ENCODE results near the gene LCE1D. TPM values are rescaled to one million over a fixed set of nuclear protein-coding genes. Genes with fewer than 3 reads are reported as not detected.

Gene LCE1D
- total and polyA plus RNA-seq, 2 experiments from 2014 or later, result not detected

GRCh38 chr1:152757747-152758146 lies 38.8 kb upstream of the LCE1D start, which contains the start of gene KPRP:
KPRP (plus strand) TSS chr1:152758025; CDS start chr1:152759589, 1,564 bp downstream.
- Histone ChIP-seq H3K36me3 (no peaks in the 10 kb centered on the region), H3K4me1 (ENCODE audit: low read depth) (no peaks in the 10 kb centered on the region), H3K4me3 (no peak within 1 kb of the TSS), H3K9me3 (ENCODE audit: low read depth) (no peaks in the 10 kb centered on the region), H3K27me3 (no peaks in the 10 kb centered on the region), H3K27ac (no peak within 1 kb of the TSS)
- TF ChIP-seq CTCF (IDR thresholded peaks at IDR 0.05; ENCODE audit: low read depth, low read length), result no peak
- no peak for DNase-seq (ENCODE audit: low read depth in 1 of 2, low spot score in 1 of 2)

DNA sequence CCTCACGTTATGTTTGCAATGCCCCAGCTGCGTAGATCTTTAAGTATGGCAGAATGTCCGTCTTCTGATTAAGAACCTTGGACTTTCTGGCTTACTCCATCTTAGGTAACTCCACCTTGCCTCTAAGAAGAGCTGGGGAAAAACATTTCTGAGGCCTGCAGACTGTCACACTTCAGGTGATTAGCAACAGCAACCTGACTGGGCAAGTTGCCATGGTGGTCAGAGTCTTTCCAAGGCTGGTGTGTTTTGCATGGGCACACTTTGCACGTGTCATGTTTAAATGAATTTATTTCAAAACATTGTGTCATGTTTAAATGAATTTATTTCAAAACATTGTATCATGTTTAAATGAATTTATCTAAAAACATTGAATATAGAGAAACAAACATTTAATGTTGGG lies 37.9 kb upstream of the LCE1D start:
- no peaks in the 10 kb centered on the region for H3K4me1 ChIP-seq (ENCODE audit: low read depth)
- H3K9me3 ChIP-seq (ENCODE audit: low read depth), result no peaks in the 10 kb centered on the region
- no peaks in the 10 kb centered on the region for H3K36me3 ChIP-seq
- no peak for TF ChIP-seq CTCF (IDR thresholded peaks at IDR 0.05; ENCODE audit: low read depth, low read length)
- no peak overlapping the region for H3K27ac ChIP-seq
- H3K27me3 ChIP-seq, result no peaks in the 10 kb centered on the region
- no peak for DNase-seq (ENCODE audit: low read depth in 1 of 2, low spot score in 1 of 2)
- no peak overlapping the region for H3K4me3 ChIP-seq

GRCh38 chr1:152759453-152760173 lies 36.9 kb upstream of the LCE1D start:
- TF ChIP-seq CTCF (IDR thresholded peaks at IDR 0.05; ENCODE audit: low read depth, low read length), result no peak
- H3K9me3 ChIP-seq (ENCODE audit: low read depth), result no peaks in the 10 kb centered on the region
- DNase-seq (ENCODE audit: low read depth in 1 of 2, low spot score in 1 of 2), result no peak
- no peaks in the 10 kb centered on the region for H3K4me1 ChIP-seq (ENCODE audit: low read depth)
- no peaks in the 10 kb centered on the region for H3K36me3 ChIP-seq
- H3K27me3 ChIP-seq, result no peaks in the 10 kb centered on the region
- no peak overlapping the region for H3K4me3 ChIP-seq
- H3K27ac ChIP-seq, result no peak overlapping the region

DNA sequence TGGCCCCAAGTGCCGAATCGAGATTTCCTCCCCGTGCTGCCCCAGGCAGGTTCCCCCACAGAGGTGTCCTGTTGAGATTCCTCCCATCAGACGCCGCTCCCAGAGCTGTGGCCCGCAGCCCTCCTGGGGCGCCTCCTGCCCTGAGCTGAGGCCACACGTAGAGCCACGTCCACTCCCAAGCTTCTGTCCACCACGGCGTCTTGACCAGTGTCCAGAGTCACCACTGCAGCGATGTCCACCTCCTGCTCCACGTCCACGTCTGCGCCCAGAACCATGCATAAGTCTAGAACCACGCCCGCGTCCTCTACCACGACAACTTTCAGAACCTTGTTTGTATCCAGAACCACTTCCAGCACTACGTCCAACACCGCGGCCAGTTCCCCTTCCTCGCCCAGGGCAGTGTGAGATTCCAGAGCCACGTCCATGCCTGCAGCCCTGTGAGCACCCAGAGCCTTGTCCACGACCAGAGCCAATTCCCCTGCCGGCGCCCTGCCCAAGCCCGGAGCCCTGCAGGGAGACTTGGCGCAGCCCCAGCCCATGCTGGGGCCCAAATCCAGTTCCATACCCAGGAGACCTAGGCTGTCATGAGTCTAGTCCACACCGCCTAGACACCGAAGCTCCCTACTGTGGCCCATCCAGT lies 35.9 kb upstream of the LCE1D start:
- no peak for TF ChIP-seq CTCF (IDR thresholded peaks at IDR 0.05; ENCODE audit: low read depth, low read length)
- Histone ChIP-seq H3K4me3 (no peak overlapping the region), H3K27ac (no peak overlapping the region), H3K36me3 (no peaks in the 10 kb centered on the region), H3K4me1 (ENCODE audit: low read depth) (no peaks in the 10 kb centered on the region), H3K9me3 (ENCODE audit: low read depth) (no peaks in the 10 kb centered on the region), H3K27me3 (no peaks in the 10 kb centered on the region)
- DNase-seq (ENCODE audit: low read depth in 1 of 2, low spot score in 1 of 2), result no peak

GRCh38 chr1:152761609-152762213 lies 34.8 kb upstream of the LCE1D start:
- Histone ChIP-seq H3K27ac (no peak overlapping the region), H3K4me1 (ENCODE audit: low read depth) (no peaks in the 10 kb centered on the region), H3K4me3 (no peak overlapping the region), H3K36me3 (no peaks in the 10 kb centered on the region), H3K9me3 (ENCODE audit: low read depth) (no peaks in the 10 kb centered on the region), H3K27me3 (no peaks in the 10 kb centered on the region)
- no peak for TF ChIP-seq CTCF (IDR thresholded peaks at IDR 0.05; ENCODE audit: low read depth, low read length)
- DNase-seq (ENCODE audit: low read depth in 1 of 2, low spot score in 1 of 2), result no peak
